Ureter (tissue), 1 donor: ENCODE data around the gene OR52W1. TPM values are rescaled to one million over a fixed set of nuclear protein-coding genes. Genes with fewer than 3 reads are reported as not detected.

ENCODE experiments used
- DNase-seq: peaks from one replicate; pipeline ENCODE4 v3.0.0-alpha.2; 2020; ENCODE audit warnings: low spot score
- total RNA-seq: library from RNA; stranded (reverse); gene quantifications from one replicate; pipeline ENCODE4 v1.2.4, GENCODE V29; 2023
- donor health status: DM: yes; HTN: yes; CAD: no.

Gene OR52W1, protein sequence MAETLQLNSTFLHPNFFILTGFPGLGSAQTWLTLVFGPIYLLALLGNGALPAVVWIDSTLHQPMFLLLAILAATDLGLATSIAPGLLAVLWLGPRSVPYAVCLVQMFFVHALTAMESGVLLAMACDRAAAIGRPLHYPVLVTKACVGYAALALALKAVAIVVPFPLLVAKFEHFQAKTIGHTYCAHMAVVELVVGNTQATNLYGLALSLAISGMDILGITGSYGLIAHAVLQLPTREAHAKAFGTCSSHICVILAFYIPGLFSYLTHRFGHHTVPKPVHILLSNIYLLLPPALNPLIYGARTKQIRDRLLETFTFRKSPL
- total RNA-seq: not detected

- no peak for DNase-seq
Measured at GRCh38 chr11:6199174-6199810, at the start of gene OR52W1. TSS of gene OR52W1 (plus strand) at chr11:6199224. CDS start at chr11:6199224, 0 bp downstream.

- no peak for DNase-seq
Measured at GRCh38 chr11:6151117-6151516, 47.9 kb upstream of the OR52W1 start.

DNA sequence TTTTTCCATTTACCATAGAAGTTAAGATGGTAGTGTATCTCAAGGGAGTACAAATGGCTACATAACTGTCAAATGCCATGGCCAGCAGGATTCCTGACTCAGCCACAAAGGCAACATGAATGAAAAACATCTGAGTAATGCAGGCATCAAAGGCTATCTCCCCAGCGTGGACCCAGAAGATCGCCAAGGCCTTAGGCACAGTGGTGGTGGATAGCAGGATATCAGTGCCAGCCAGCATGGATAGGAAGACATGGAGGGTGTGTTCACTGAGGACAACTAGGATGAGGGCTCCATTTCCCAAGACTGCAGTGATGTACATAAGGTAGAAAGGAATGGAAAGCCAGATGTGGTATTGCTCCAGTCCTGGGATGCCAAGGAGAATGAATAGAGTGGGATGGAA, 46.9 kb upstream of the OR52W1 start:
- DNase-seq: no peak

- no peak for DNase-seq
Measured at GRCh38 chr11:6156628-6157359, 42.2 kb upstream of the OR52W1 start.

DNA sequence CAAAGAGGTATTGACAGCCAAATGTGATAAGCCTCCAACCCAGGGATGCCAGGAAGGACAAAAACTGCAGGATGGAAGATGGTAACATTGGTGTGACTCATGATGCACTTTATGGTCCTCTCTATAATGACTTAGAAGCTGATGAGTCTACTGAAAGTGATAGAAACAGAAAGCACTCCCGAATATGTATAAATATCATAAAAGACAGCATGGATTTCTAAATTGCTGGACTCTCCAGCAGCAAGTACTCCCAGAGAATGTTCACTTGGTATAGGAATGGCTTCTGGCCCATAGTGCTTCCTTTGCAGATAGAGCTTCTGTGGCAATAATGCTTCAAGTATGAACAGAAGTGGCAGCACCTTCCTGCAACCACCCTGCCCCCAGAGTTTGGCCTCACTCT, 28.8 kb upstream of the OR52W1 start, which contains the start of gene OR52B2:
Gene OR52B2 (minus strand): TSS at position 101 of the 400 bp plus-strand sequence. CDS start 0 bp downstream, at position 101.
- no peak for DNase-seq

DNA sequence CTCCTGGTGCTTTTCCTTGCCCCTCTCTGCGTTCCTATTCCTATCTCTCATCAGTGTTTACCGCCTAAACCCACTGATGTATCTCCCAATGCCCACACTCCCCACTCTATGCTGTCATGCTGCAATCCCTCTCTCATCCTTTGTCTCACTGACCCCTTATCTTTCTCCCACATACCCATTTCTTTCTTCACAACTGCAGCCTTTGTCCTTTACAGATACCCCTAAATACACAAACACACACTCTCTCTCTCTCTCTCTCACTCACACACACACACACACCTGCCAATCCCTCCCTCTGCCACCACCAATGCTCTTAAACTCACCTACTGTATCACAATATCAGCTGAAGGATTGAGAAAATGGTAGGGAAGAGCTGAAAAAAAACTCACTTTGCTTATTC, 23.6 kb upstream of the OR52W1 start:
- no peak for DNase-seq

- DNase-seq: no peak
Measured at GRCh38 chr11:6191742-6192141, 7.3 kb upstream of the OR52W1 start.

- no peak for DNase-seq
Measured at GRCh38 chr11:6194065-6194581, 4.9 kb upstream of the OR52W1 start.

DNA sequence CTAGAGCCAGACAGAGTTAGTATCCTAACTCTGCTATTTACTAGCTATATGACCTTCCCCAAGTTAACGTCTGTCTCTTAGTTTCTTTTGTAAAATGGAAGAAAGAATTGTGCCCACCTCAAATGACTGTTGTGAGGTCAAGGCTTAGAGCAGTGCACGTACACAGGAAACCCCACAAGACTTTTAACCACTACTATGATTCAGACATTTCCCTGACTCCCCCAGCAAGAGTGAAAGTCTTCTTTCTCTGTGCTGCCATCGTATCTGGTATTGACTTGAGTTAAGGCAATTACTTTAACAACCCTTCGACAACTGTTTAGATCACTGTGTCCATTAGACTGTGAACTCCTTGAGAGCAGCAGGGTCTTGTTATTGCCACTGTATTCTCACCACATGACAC, 2.6 kb upstream of the OR52W1 start:
- DNase-seq: no peak

GRCh38 chr11:6197466-6198200, 1.4 kb upstream of the OR52W1 start:
- DNase-seq: no peak

DNA sequence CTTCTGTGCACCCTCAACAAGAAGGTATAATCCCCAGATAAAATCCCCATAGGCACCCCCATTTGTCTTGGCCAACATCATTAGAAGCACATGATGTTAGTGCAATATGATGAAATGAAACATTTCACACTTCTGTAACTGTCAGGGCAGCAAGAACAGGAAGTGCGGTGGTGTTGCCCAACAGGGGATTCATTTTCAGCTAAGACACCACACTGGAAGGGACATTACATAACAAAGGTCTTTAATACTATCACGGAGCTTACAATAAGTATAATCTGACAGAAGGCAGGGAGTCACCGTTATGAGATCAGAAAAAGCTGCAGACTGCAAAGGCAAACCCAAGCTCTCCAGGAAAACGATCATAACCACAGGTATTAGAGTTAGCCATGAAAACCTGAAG, 2.0 kb downstream of the OR52W1 start:
- no peak for DNase-seq

DNA sequence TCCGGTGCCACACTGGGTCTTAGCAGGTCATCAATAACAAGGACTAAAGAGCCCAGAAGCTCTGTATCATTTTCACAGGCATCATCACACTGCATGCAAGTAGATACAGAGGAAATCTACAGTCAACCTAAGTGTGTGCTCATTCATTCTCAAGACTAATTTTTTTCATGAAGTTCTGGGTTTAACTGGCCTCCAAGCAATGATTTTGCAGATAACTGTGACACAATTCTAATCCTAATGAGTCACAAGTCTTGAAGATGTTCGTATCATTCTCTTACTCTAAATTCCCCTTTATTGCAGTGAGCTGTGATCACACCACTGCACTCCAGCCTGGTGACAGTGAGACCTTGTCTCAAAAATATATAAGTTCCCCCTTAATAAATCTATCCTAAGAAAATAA, 2.5 kb downstream of the OR52W1 start:
- no peak for DNase-seq

DNA sequence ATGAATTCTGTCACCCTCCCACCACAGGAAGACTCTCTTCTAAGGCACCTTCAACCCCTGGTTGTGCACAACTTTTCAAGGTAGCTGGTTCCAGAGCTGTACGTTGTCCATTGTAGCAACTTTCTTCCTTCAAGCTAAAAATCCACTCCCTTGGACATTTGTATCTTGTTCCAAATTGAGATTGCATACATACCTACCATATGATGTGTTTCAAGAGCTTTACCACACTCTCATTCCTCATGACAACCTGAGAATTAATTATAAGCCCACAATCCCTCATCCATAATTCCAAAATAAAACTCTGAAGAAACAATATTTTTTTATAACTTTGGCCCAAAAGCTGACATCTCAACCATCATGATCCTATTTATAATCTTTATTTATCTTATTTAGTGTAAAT, 3.0 kb downstream of the OR52W1 start:
- DNase-seq: no peak

DNA sequence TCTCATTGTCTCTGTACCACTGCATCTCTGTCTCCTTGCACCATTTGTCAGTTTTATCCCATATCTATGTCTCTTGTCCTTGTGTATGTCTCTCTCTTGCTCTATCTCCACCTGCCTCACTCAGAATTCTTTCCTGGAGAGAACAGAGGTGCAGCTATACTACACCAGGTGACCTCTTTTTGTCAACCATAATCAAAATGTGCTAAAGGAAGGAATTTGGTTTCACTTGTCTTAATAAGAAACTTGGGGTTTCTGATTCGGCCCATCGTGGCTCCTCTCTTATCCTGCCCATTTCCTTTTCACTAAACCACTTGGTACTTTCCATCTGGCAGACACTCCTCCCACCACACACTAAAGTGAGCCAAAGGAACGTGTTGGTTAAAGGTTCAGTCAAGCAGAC, 4.3 kb downstream of the OR52W1 start:
- DNase-seq: no peak

DNA sequence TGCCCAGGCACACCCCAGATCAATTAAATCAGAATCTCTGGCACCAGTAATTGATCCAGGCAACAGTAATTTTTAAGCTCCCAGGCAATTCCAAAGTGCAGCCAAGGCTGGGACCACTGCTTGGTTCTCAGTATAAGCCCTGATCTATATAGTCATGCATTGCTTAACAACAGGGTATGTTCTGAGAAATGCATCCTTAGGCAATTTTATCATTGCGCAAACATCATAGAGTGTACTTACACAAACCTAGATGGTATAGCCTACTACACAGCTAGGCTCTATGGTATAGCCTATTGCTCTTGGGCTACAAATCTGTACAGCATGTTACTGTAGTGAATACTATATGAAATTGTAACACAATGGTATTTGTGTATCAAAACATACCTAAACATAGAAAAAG, 5.7 kb downstream of the OR52W1 start:
- DNase-seq: no peak

DNA sequence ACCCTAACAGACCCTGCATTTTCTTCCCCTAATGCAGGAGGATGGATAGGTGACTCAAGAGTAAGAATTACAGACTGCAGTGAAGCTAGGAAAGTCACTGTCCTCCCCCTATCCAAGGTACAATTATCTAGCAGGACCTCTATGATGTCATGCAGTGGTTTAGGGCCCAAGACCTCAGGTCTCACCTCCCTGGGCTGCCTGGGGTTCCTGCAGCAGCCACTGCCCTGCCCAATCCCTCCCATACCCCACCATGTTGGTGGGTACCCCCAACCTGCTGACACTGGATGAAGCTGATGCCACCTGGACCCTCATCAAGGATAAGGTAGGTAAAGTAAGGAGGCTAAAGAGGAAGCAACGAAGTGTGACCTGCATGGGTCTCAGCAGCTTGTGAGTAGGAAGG, 6.3 kb downstream of the OR52W1 start, which contains the start of gene C11orf42:
Gene C11orf42 (plus strand): TSS at position 192 of the 400 bp plus-strand sequence. CDS start 59 bp downstream, at position 251.
- DNase-seq: no peak

DNA sequence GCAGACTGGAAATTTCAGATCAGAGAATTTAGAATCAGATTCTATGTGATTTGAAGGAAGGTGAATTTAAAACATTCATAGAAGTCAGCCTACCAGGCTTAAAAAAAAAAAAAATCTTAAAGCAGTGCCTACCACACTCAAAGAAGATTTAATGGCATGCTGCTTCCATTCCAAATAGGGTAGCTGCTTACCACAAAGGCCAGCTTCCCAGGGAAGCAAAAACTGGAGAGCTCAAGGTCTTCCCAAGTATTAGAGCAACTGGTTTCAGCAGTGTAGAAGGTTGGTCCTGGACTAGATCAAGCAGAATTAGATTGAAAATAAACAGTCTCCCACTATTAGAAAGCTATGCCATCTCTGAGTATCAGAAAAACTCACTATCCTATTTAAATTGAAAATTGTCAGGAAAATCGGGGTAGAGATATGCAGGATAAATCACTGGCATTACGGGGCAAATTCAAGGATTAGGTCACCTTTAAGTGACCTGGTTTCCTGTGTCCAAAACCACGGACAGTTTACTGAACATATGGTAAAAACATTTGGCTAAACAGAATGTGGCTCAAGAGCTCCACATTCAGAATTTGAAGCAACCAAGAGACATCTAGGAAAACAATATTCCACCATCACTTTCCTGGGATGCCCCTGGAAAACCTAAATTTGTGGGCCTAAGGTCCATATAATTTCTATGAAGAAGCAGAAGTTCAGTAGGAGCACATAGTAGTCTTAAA, 7.6 kb downstream of the OR52W1 start:
- DNase-seq: no peak

DNA sequence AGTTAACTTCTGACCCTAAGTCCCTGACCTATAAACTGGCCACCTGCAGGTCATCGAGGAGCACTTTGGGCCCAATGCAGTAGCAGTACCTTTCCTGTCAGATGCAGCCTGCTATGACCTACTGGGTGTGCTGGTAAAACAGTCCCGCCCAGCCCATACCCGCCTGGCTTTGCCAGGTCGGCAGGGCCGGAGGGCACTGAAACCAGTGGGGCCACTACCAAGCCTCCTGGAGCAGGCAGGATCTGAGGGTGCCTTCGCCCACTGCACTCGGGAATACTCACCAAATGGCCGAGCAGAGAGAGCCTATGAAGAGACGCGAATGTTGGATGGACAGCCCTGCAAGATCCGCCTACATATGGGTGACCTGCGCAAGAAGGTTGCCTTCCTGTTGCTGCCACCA, 10.8 kb downstream of the OR52W1 start:
- no peak for DNase-seq

DNA sequence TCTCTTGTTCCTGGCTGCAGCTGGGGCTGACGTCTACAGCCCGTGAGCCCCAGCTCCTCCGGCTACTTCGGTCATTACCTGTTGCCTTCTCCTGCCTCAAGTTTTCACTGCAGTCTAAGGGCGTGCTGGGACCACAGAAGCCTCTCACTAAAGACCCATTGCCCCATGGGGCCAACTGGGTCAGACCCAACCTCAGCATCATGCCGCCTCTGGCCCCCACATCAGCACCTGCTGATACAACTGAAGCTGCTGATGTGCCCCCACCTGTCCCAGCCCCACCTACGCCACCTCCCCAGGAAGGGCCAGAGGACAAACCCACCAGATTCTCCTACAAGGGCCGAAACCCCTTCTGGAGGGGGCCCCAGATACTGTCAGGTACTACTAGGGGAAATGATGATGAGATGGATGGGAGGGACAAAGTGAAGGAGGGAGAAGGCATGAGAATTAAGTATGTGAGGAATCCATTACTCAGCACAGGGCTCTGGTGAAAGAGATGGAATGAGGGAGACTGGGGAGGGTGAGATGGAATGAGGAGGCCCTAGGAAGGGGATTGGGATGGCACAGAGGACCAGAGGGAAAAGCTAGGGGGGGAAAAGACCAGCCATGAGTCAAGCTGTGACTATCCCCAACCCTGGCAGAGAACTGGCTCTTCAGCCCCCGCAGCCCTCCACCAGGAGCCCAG, 11.4 kb downstream of the OR52W1 start:
- no peak for DNase-seq

DNA sequence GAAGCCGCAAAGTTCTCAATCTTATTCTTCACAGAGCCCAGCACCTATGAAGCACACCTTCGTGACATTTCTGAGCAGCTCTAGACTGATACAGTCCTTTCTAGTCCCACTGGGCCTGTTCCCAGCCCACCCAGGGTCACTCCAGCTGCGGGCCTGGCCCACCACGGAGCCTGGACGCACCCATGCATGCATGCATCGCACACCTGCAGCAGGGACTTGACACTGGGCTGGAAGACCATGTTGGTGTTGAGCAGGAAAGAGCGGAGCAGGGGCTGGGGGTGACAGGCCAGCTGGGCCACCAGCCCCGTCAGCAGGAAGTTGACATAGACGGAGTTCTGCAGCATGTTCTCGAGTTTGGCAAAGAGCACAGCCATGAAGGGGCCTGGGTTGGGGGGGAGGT, 15.5 kb downstream of the OR52W1 start:
- no peak for DNase-seq
